Activated CD8-positive, alpha-beta T cell treated with anti-CD3 and anti-CD28 coated beads, Interleukin-2, amount 10 ng/mL, durations not matched to agents 7 days and 5 days (primary cell): ENCODE results near the gene SH2D2A. TPM values are rescaled to one million over a fixed set of nuclear protein-coding genes. Genes with fewer than 3 reads are reported as not detected.

Experiments
- ATAC-seq: fragments of 150-1000 bp; cut with Tn5 transposase; one replicate; pipeline ENCODE4 v1.10.0; 2021; ENCODE audit warnings: moderate library complexity
- CTCF ChIA-PET: fragments of 350-600 bp; sonication (Branson Sonifier 250); formaldehyde crosslinking; loops from one replicate; lab custom pipeline; 2021; ENCODE audit warnings: antibody characterized with exemption; lab: Charles Lee
- POLR2A ChIA-PET: fragments of 350-600 bp; sonication (Branson Sonifier 250); formaldehyde crosslinking; loops from one replicate; lab custom pipeline; 2021; ENCODE audit warnings: antibody characterized with exemption; lab: Charles Lee
- DNase-seq: peaks from one replicate; pipeline ENCODE4 v3.0.0-alpha.2; 2020
- H3K27ac Mint-ChIP-seq: one replicate; pipeline ENCODE4 v1.8.0; 2021; ENCODE audit warnings: mild to moderate bottlenecking, mixed read lengths
- H3K27me3 Mint-ChIP-seq: one replicate; pipeline ENCODE4 v1.8.0; 2021; ENCODE audit warnings: low read depth, mixed read lengths
- H3K36me3 Mint-ChIP-seq: one replicate; pipeline ENCODE4 v1.8.0; 2021; ENCODE audit warnings: low read depth, mixed read lengths
- H3K4me1 Mint-ChIP-seq: one replicate; pipeline ENCODE4 v1.8.0; 2021; ENCODE audit warnings: low read depth, mixed read lengths
- H3K4me3 Mint-ChIP-seq: one replicate; pipeline ENCODE4 v1.8.0; 2021; ENCODE audit warnings: mild to moderate bottlenecking, mixed read lengths
- H3K9me3 Mint-ChIP-seq: one replicate; pipeline ENCODE4 v1.8.0; 2022; ENCODE audit warnings: mixed read lengths; ENCODE audit not compliant: insufficient read depth
- total RNA-seq, 2 experiments: library from RNA; stranded (reverse); gene quantifications; one replicate each; pipeline ENCODE4 v1.2.3, GENCODE V29; 2021

Gene SH2D2A
- total RNA-seq, 2 experiments from 2014 or later = 84.0 to 86.7 TPM

- POLR2A ChIA-PET = interaction anchor here (0.9 to 2.6 kb wide), 6 partner anchors 9 to 38 kb away, joined by 4 to 10 read pairs (median 6); partner anchors contain the start of genes NTRK1 and SH2D2A
- Mint-ChIP-seq H3K9me3 (no peaks in the 10 kb centered on the region), H3K36me3 (peaks cover 2% of the 10 kb centered on the region), H3K27me3 (peaks cover 30% of the 10 kb centered on the region), H3K4me1 (peaks cover 49% of the 10 kb centered on the region), H3K4me3 (peak overlapping the region; percentile 56), H3K27ac (peak overlapping the region; percentile 86)
- peak; percentile 89 for ATAC-seq
- CTCF ChIA-PET = interaction anchor here (0.8 to 7.4 kb wide), 12 partner anchors 11 to 159 kb away, joined by 3 to 125 read pairs (median 5); partner anchors contain the start of genes INSRR and NTRK1
- peak; percentile 93 for DNase-seq
These were observed 32.0 kb upstream of the SH2D2A start for GRCh38 chr1:156848461-156849150.

- ATAC-seq (no peak), DNase-seq (no peak)
- POLR2A ChIA-PET = interaction anchor here (1.6 to 2.6 kb wide), 3 partner anchors 12 to 35 kb away, joined by 4 to 10 read pairs (median 10); partner anchors contain the start of genes NTRK1 and SH2D2A
- Mint-ChIP-seq H3K27ac (peak overlapping the region; percentile 86), H3K4me3 (peak overlapping the region; percentile 56), H3K4me1 (peaks cover 49% of the 10 kb centered on the region), H3K9me3 (no peaks in the 10 kb centered on the region), H3K36me3 (peaks cover 2% of the 10 kb centered on the region), H3K27me3 (peaks cover 35% of the 10 kb centered on the region)
- CTCF ChIA-PET = interaction anchor here (0.8 to 7.4 kb wide), 12 partner anchors 10 to 159 kb away, joined by 3 to 125 read pairs (median 5); partner anchors contain the start of genes INSRR and NTRK1
These were observed 31.2 kb upstream of the SH2D2A start for GRCh38 chr1:156847591-156848460.

- H3K36me3 Mint-ChIP-seq = peaks cover 2% of the 10 kb centered on the region
- no peak overlapping the region for H3K4me3 Mint-ChIP-seq
- peaks cover 40% of the 10 kb centered on the region for H3K27me3 Mint-ChIP-seq
- POLR2A ChIA-PET = interaction anchor here (2.6 kb wide), 1 partner anchor 13 kb away, joined by 10 read pairs; the partner anchor contains the start of gene NTRK1
- DNase-seq = no peak
- peaks cover 49% of the 10 kb centered on the region for H3K4me1 Mint-ChIP-seq
- CTCF ChIA-PET = interaction anchor here (1.2 to 7.4 kb wide), 3 partner anchors 9 to 120 kb away, joined by 3 to 125 read pairs (median 96); partner anchors contain the start of genes INSRR and NTRK1
- H3K9me3 Mint-ChIP-seq = no peaks in the 10 kb centered on the region
- no peak overlapping the region for H3K27ac Mint-ChIP-seq
- ATAC-seq = no peak
These were observed 30.0 kb upstream of the SH2D2A start for GRCh38 chr1:156846643-156847042.

GRCh38 chr1:156845953-156846545 lies 29.4 kb upstream of the SH2D2A start:
- no peak overlapping the region for H3K4me3 Mint-ChIP-seq
- H3K9me3 Mint-ChIP-seq = no peaks in the 10 kb centered on the region
- CTCF ChIA-PET = interaction anchor here (1.2 to 7.4 kb wide), 3 partner anchors 9 to 120 kb away, joined by 3 to 125 read pairs (median 96); partner anchors contain the start of genes INSRR and NTRK1
- H3K27ac Mint-ChIP-seq = no peak overlapping the region
- peaks cover 40% of the 10 kb centered on the region for H3K27me3 Mint-ChIP-seq
- H3K4me1 Mint-ChIP-seq = peaks cover 49% of the 10 kb centered on the region
- POLR2A ChIA-PET = interaction anchor here (2.6 kb wide), 1 partner anchor 14 kb away, joined by 10 read pairs; the partner anchor contains the start of gene NTRK1
- DNase-seq (no peak), ATAC-seq (no peak)
- H3K36me3 Mint-ChIP-seq = peaks cover 2% of the 10 kb centered on the region

- Mint-ChIP-seq H3K27me3 (peaks cover 40% of the 10 kb centered on the region), H3K4me3 (peak overlapping the region; percentile 50), H3K9me3 (no peaks in the 10 kb centered on the region), H3K36me3 (peaks cover 2% of the 10 kb centered on the region), H3K4me1 (peaks cover 49% of the 10 kb centered on the region), H3K27ac (no peak overlapping the region)
- POLR2A ChIA-PET = interaction anchor here (1.2 kb wide), 1 partner anchor 29 kb away, joined by 6 read pairs; the partner anchor contains the start of gene SH2D2A
- CTCF ChIA-PET = interaction anchor here (7.4 kb wide), 1 partner anchor 14 kb away, joined by 125 read pairs; the partner anchor contains the start of genes INSRR and NTRK1
- DNase-seq (peak; percentile 59), ATAC-seq (peak; percentile 50)
These were observed 28.7 kb upstream of the SH2D2A start for GRCh38 chr1:156845055-156845952.

GRCh38 chr1:156844638-156845037 lies 28.0 kb upstream of the SH2D2A start:
- H3K27me3 Mint-ChIP-seq = peaks cover 45% of the 10 kb centered on the region
- H3K36me3 Mint-ChIP-seq = peaks cover 2% of the 10 kb centered on the region
- H3K4me1 Mint-ChIP-seq = peaks cover 51% of the 10 kb centered on the region
- peak overlapping the region; percentile 50 for H3K4me3 Mint-ChIP-seq
- ChIA-PET POLR2A (interaction anchor here (1.2 kb wide), 1 partner anchor 28 kb away, joined by 6 read pairs; the partner anchor contains the start of gene SH2D2A), CTCF (interaction anchor here (0.6 to 7.4 kb wide), 2 partner anchors 15 to 45 kb away, joined by 3 to 125 read pairs; partner anchors contain the start of genes INSRR and NTRK1)
- H3K9me3 Mint-ChIP-seq = no peaks in the 10 kb centered on the region
- H3K27ac Mint-ChIP-seq = no peak overlapping the region
- no peak for DNase-seq
- no peak for ATAC-seq

GRCh38 chr1:156844102-156844501 lies 27.5 kb upstream of the SH2D2A start:
- no peaks in the 10 kb centered on the region for H3K9me3 Mint-ChIP-seq
- H3K4me1 Mint-ChIP-seq = peaks cover 47% of the 10 kb centered on the region
- no peak for DNase-seq
- POLR2A ChIA-PET = no interaction called here
- peaks cover 45% of the 10 kb centered on the region for H3K27me3 Mint-ChIP-seq
- peaks cover 2% of the 10 kb centered on the region for H3K36me3 Mint-ChIP-seq
- peak overlapping the region; percentile 4 for H3K27ac Mint-ChIP-seq
- ATAC-seq = no peak
- no peak overlapping the region for H3K4me3 Mint-ChIP-seq
- CTCF ChIA-PET = interaction anchor here (0.6 to 7.4 kb wide), 3 partner anchors 16 to 45 kb away, joined by 3 to 125 read pairs (median 8); partner anchors contain the start of genes INSRR and NTRK1

- Mint-ChIP-seq H3K9me3 (no peaks in the 10 kb centered on the region), H3K4me1 (peaks cover 40% of the 10 kb centered on the region), H3K4me3 (no peak overlapping the region), H3K27me3 (peaks cover 45% of the 10 kb centered on the region), H3K27ac (no peak overlapping the region), H3K36me3 (peaks cover 2% of the 10 kb centered on the region)
- POLR2A ChIA-PET = no interaction called here
- CTCF ChIA-PET = interaction anchor here (1.7 kb wide), 1 partner anchor 18 kb away, joined by 8 read pairs; the partner anchor contains the start of gene NTRK1
- DNase-seq (no peak), ATAC-seq (no peak)
These were observed 26.1 kb upstream of the SH2D2A start for GRCh38 chr1:156842618-156843300.

- DNase-seq = no peak
- peaks cover 43% of the 10 kb centered on the region for H3K4me1 Mint-ChIP-seq
- CTCF ChIA-PET = interaction anchor here (1.1 to 10.1 kb wide), 4 partner anchors 8 to 115 kb away, joined by 4 to 313 read pairs (median 4); partner anchors contain the start of genes INSRR and NTRK1
- no peaks in the 10 kb centered on the region for H3K9me3 Mint-ChIP-seq
- H3K27ac Mint-ChIP-seq = no peak overlapping the region
- ATAC-seq = no peak
- H3K36me3 Mint-ChIP-seq = peaks cover 2% of the 10 kb centered on the region
- no peak overlapping the region for H3K4me3 Mint-ChIP-seq
- H3K27me3 Mint-ChIP-seq = peaks cover 37% of the 10 kb centered on the region
- POLR2A ChIA-PET = interaction anchor here (0.6 to 1.5 kb wide), 2 partner anchors 33 to 83 kb away, joined by 3 to 6 read pairs; no protein-coding TSS in a partner anchor
These were observed 24.7 kb upstream of the SH2D2A start for GRCh38 chr1:156841295-156841855.
